Measurements from ENCODE around the gene ANTXR1. TPM values are rescaled to one million over a fixed set of nuclear protein-coding genes. Genes with fewer than 3 reads are reported as not detected.

Gene ANTXR1
- total RNA-seq, 2 donors from 2014 or later = 0.40 TPM; not detected in 1

DNA sequence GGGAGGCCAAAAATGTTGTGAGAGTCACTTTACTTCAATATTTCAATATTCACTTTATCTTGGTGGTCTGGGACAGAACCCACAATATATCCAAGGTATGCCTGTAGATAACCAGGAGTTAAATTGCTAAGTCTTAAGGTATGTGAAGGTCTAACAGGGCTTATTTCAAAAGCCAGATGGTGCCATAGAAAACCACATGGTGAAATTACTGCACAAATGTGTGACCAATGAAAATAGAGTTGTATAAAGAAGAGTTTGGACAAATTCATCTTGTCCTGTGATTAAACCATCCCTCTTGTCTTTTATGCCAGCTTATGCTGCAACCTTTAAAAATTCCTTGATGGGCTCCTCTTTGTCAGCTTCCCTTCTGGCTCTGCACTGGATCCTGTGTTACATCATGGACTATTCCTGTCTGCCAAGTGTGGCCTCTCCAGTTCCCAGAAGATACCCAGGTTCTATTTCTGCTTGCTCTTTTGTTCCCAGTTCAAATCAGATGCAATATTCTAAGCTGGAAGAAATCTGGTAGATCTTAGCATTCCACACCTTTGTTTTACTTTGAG is 46.8 kb downstream of the ANTXR1 start:
- DNase-seq (ENCODE audit: low spot score) (no peak), ATAC-seq (no peak)
- H3K9me3 Mint-ChIP-seq = peaks cover 2% of the 10 kb centered on the region
- H3K27ac Mint-ChIP-seq = no peak overlapping the region
- no peak overlapping the region for H3K4me3 Mint-ChIP-seq
- H3K27me3 Mint-ChIP-seq = peaks cover 48 to 80% of the 10 kb centered on the region in 2 donors
- H3K36me3 Mint-ChIP-seq = no peaks in the 10 kb centered on the region
- peaks cover under 1 to 1% of the 10 kb centered on the region in 2 donors for H3K4me1 Mint-ChIP-seq (ENCODE audit: low read depth in 2 of 2)

DNA sequence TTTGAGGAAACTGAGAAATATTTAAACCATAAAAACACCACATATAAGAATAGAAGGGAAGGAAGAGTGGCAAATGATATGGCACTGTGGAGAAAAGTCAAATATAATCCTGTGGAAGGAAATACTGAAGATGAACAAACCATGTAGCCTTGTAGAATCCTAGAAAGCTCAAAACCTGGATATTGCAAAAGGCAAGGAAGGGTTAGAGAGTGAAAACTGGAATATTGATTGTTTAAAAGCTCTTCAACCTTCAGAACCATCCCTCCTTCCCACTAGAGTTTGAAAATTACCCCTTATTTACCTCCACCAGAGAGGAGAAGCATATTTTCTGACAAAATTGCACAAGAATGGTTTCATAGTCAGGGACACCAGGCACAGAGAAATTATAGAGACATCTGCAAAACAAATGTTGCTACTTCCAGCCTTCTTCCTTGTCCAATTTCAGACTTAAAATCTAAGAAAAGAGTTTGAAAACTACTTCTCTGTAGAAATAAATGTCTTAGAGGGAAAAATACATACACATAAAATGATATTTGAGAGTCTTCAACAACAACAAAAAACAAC is 48.0 kb downstream of the ANTXR1 start:
- Mint-ChIP-seq H3K36me3 (no peaks in the 10 kb centered on the region), H3K27ac (no peak overlapping the region), H3K4me1 (ENCODE audit: low read depth in 2 of 2) (no peaks in the 10 kb centered on the region), H3K4me3 (no peak overlapping the region), H3K27me3 (peaks cover 48 to 82% of the 10 kb centered on the region in 2 donors), H3K9me3 (peaks cover 2% of the 10 kb centered on the region)
- ATAC-seq (no peak), DNase-seq (ENCODE audit: low spot score) (no peak)

DNA sequence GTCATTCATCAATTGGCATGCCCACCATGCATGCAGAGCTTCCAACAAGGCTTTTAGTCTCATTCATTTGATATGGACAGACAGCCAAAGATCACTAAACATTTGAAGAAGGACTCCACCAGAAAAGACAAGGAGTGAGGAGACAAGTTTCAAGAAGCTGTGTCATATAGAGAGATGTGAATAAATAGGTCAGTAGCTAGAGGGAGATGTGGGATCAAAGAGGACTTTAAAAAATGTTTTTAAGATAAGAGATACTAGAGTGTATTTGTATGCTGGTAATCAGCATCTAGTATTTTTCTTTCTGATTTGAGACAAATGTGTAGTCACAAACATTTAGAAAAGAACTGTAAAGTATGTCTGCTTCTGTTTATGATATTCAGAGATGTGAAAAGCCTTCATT is 48.5 kb downstream of the ANTXR1 start:
- no peak overlapping the region for H3K27ac Mint-ChIP-seq
- peaks cover 2% of the 10 kb centered on the region for H3K9me3 Mint-ChIP-seq
- no peak overlapping the region for H3K4me3 Mint-ChIP-seq
- no peaks in the 10 kb centered on the region for H3K36me3 Mint-ChIP-seq
- H3K4me1 Mint-ChIP-seq (ENCODE audit: low read depth in 2 of 2) = no peaks in the 10 kb centered on the region
- DNase-seq (ENCODE audit: low spot score) = no peak
- ATAC-seq = no peak
- H3K27me3 Mint-ChIP-seq = peaks cover 48 to 80% of the 10 kb centered on the region in 2 donors

DNA sequence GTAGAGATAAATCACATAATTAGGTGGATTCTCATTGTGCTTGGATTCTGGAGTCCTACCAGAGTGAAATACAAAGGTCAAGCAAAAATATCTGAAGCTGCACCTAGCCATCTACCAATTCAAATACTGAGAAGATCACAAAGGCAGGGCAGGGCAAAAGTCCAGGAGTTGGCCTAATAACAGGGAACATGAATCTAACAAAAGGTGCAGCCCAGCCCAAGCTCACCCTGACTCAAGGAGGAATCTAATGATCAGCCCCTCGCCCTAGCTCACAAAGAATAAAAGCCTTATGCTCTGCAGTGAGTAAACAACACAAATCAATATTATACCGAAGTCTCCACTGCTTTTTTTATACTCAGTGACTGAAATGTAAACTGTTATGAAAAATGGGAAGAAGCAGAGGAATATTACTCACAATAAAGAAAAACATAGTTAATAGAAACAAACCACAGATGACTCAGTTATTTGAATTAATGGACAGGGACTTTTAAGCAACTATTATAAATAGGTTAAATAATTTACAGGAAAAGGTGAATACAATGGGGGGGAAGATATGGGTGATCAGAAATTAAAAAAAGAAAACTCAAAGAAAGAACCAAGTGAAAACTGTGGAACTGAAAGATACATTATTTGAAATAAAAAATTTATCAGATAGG is 49.5 kb downstream of the ANTXR1 start:
- Mint-ChIP-seq H3K9me3 (peaks cover 2% of the 10 kb centered on the region), H3K27ac (no peak overlapping the region), H3K4me3 (no peak overlapping the region), H3K27me3 (peaks cover 51 to 85% of the 10 kb centered on the region in 2 donors), H3K36me3 (no peaks in the 10 kb centered on the region), H3K4me1 (ENCODE audit: low read depth in 2 of 2) (no peaks in the 10 kb centered on the region)
- ATAC-seq (no peak), DNase-seq (ENCODE audit: low spot score) (no peak)

DNA sequence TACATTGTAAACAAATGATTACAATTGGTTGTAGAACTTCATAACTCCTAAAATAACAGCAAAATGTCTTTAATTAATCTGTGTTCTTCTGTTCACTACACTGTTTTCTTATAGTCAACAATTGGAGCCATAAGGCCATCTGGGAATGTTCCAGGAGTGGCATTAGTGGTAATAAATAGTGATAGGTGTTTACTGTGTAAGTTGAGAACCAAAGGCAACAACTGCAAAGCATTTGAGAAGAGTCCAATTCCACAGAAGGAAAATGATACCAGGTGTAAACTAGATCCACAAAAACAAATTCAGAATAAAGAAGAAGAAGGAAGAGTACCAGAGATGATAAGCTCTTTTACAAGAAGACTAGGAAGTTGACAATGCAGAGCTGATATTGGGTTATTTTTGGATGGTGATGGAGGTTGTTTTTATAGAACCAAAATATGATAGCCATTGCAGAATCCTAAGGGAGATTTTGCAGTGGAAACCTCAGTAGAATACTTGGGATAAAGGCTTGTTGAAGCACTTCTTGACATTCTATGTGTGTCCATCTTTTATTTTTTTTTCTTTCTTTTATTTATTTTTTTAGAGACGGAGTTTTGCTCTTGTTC is 52.9 kb downstream of the ANTXR1 start:
- Mint-ChIP-seq H3K4me1 (ENCODE audit: low read depth in 2 of 2) (no peaks in the 10 kb centered on the region), H3K9me3 (no peaks in the 10 kb centered on the region), H3K36me3 (no peaks in the 10 kb centered on the region), H3K4me3 (no peak overlapping the region), H3K27me3 (peaks cover 40 to 67% of the 10 kb centered on the region in 2 donors), H3K27ac (no peak overlapping the region)
- ATAC-seq (no peak), DNase-seq (ENCODE audit: low spot score) (no peak)

DNA sequence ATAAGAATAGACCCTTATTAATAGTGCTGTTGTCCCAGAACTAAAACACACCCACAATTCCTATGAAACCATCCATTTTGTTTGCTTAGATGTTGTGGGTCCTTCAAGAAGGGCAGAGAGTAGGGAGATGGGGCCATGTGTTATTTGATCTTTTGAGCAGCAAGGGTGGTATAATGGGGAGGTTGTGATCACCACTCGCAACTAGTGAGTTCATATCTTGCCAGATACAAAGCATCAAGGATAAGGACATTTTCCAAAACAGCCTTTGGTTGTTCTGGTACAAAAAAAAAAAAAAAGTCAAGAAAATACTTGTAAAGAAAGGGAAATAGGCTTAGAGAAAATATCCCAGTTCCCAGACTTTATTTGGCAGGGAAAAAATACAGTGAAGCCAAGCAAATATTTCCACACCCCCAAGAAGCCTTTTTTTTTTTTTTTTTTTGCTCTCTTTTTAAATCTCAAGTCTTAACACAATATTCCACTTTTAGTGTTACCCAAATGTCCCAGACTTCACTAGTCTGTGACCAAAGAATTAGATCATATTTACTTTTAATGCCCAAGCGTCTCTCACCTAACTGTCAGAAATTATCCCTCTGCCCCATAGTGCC is 54.1 kb downstream of the ANTXR1 start:
- DNase-seq (ENCODE audit: low spot score) = no peak
- H3K36me3 Mint-ChIP-seq = no peaks in the 10 kb centered on the region
- no peak overlapping the region for H3K27ac Mint-ChIP-seq
- H3K27me3 Mint-ChIP-seq = peaks cover 30 to 59% of the 10 kb centered on the region in 2 donors
- H3K9me3 Mint-ChIP-seq = no peaks in the 10 kb centered on the region
- ATAC-seq = no peak
- H3K4me1 Mint-ChIP-seq (ENCODE audit: low read depth in 2 of 2) = no peaks in the 10 kb centered on the region
- no peak overlapping the region for H3K4me3 Mint-ChIP-seq

DNA sequence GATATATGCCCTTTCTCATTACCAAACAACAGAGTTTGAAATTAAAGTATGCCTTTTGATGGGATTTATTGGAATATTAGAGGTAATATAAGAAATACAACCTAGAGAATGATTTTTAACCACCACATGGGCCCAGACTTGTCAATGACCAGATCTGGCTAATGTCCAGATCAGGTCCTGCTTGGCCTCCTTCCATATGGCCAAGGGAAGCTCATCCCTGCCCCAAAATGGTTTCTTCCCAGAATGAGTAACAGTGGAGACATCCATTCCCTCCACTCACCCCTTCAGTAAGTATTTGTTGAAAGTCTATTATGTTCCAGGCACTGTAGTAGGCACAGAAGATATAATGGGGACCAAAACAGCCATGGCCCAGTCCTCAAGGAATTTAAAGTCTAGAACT is 54.9 kb downstream of the ANTXR1 start:
- ATAC-seq = no peak
- H3K4me1 Mint-ChIP-seq (ENCODE audit: low read depth in 2 of 2) = no peaks in the 10 kb centered on the region
- no peak overlapping the region for H3K27ac Mint-ChIP-seq
- peaks cover 24 to 51% of the 10 kb centered on the region in 2 donors for H3K27me3 Mint-ChIP-seq
- no peak for DNase-seq (ENCODE audit: low spot score)
- H3K36me3 Mint-ChIP-seq = no peaks in the 10 kb centered on the region
- no peak overlapping the region for H3K4me3 Mint-ChIP-seq
- no peaks in the 10 kb centered on the region for H3K9me3 Mint-ChIP-seq

DNA sequence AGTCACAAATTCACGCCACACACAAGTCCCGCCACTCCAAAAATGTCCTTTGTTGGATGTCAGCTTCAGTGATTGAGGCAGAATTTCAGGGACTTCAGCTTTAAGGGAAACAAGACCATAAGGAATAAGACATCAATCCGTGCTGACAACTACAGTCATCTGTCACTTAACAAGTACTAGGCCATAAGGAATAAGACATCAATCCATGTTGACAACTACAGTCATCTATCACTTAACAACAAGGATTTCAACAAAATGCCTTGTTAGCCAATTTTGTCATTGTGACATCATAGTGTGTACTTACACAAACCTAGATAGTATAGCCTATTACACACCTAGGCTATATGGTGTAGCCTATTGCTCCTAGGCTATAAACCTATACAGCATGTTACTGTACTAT is 58.0 kb downstream of the ANTXR1 start:
- no peak for DNase-seq (ENCODE audit: low spot score)
- Mint-ChIP-seq H3K36me3 (no peaks in the 10 kb centered on the region), H3K4me3 (no peak overlapping the region), H3K27me3 (peaks cover 25 to 34% of the 10 kb centered on the region in 2 donors), H3K9me3 (no peaks in the 10 kb centered on the region), H3K27ac (no peak overlapping the region), H3K4me1 (ENCODE audit: low read depth in 2 of 2) (no peaks in the 10 kb centered on the region)
- no peak for ATAC-seq

DNA sequence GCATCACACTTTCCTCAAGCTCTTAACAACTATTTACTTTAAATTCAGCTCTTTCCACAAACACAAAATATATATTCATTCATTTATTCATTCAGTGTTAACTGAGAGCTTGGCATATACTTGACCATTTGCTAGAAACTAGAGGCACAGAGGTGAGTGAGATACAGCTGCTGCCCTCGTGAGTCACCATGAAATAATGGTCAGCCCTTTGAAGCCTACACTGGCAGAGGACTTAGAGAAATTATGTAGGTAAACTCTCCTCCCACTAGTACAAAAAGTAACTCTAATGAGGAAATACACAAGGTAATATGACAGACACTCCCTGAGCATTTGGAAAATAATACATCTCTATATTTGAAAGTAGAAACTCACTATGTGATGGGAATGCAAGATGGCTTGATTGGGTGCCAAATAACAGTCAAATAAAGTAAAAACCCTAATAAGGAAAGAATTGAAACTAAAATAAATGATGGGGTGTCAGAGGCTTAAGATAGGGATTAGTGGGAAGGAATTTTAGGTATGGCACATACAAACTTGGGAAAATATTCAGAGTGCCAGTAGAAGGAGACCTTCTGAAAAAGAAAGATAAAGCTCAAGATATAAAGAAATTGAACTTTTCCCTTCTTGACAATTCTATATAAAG is 61.1 kb downstream of the ANTXR1 start:
- Mint-ChIP-seq H3K9me3 (no peaks in the 10 kb centered on the region), H3K27me3 (peaks cover 25 to 33% of the 10 kb centered on the region in 2 donors), H3K4me3 (no peak overlapping the region), H3K4me1 (ENCODE audit: low read depth in 2 of 2) (no peaks in the 10 kb centered on the region), H3K36me3 (no peaks in the 10 kb centered on the region), H3K27ac (no peak overlapping the region)
- no peak for ATAC-seq
- DNase-seq (ENCODE audit: low spot score) = no peak

DNA sequence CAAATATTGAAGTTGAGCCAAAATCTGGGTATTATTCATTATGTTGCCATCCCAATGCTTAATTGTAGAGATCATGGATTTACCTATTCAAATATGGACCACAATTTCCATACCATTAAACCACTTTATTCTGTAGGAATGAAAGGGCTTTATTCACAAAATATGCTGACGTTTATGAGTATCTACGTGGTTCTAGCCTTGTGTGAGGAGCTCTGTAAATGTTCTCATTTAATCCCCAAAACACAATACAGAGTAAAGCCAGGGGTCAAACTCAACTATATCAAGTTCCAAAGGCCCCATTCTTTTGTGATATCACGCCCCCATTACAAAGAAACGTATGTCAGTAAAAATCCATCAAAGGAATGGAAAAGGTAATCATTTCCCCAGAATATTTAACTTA is 61.9 kb downstream of the ANTXR1 start:
- DNase-seq (ENCODE audit: low spot score) (no peak), ATAC-seq (no peak)
- Mint-ChIP-seq H3K4me3 (no peak overlapping the region), H3K27me3 (peaks cover 29 to 42% of the 10 kb centered on the region in 2 donors), H3K4me1 (ENCODE audit: low read depth in 2 of 2) (no peaks in the 10 kb centered on the region), H3K27ac (no peak overlapping the region), H3K9me3 (no peaks in the 10 kb centered on the region), H3K36me3 (no peaks in the 10 kb centered on the region)

DNA sequence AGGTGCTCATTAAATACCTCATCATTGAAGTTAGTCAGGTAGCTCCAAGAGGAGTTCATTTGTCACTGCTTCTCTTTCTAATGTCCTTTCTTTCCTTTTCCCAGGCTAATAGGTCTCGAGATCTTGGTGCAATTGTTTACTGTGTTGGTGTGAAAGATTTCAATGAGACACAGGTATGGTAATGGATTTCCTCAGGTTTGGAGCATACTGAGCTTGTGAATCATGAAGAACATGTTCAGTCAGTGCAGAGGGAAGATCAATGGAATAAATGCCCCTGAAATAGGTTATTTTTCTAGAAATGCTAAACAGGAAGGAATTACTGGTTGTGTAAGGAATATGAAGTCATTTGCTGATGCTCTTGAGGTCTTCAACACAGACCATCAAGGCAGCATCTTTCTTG is 62.5 kb downstream of the ANTXR1 start:
- Mint-ChIP-seq H3K36me3 (no peaks in the 10 kb centered on the region), H3K9me3 (no peaks in the 10 kb centered on the region), H3K27ac (no peak overlapping the region), H3K4me3 (no peak overlapping the region), H3K27me3 (peaks cover 25 to 45% of the 10 kb centered on the region in 2 donors), H3K4me1 (ENCODE audit: low read depth in 2 of 2) (no peaks in the 10 kb centered on the region)
- ATAC-seq (no peak), DNase-seq (ENCODE audit: low spot score) (no peak)

DNA sequence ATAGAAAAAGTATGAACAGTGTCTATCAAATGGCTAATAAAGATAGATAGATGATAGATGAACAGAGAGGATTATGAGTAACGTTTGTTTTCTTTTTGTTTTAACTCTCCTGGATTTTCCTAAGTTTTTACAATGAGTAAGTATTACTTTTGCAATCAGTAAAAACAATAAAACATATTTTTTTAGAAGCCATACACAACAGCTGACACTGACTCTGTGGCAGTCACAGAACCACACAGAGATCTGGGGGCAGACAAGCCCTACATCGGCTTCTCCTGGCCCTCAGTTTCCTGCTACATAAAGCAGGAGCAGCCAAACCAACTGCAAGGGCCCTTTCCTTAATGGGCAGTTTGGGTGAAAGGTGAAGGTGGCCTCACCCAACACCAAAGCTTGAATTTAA is 63.6 kb downstream of the ANTXR1 start:
- Mint-ChIP-seq H3K36me3 (no peaks in the 10 kb centered on the region), H3K9me3 (no peaks in the 10 kb centered on the region), H3K4me3 (no peak overlapping the region), H3K27me3 (peaks cover 25 to 46% of the 10 kb centered on the region in 2 donors), H3K27ac (no peak overlapping the region), H3K4me1 (ENCODE audit: low read depth in 2 of 2) (no peaks in the 10 kb centered on the region)
- DNase-seq (ENCODE audit: low spot score) = no peak
- ATAC-seq = no peak

DNA sequence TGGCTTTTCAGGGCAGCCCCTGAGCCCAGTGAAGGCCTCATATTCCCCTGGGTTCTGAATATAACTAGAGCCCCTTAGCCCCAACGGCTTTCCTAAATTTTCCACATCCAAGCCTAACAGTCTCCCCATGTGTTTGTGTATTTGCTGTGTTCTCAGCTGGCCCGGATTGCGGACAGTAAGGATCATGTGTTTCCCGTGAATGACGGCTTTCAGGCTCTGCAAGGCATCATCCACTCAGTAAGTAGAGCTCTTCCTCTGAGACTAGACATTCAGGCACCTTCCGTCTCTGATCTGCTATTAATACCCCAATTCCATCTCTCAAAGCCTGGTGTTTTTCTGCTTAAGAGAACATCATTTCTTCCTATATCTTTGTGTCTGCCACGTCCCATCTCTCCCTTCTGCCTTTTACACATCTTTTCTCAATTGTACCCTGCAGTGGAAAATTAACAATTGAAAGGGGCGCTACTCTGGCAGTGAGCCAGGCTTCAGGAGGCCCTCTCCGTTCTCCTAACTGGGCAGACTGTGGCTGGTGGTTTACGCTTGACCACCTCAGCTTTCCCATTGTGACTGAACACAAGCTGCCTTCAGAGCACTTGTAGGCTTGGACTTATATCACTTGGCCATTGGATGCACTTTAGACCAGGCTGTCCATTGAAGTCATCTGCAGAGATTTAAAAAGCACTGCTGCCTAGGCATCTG is 64.4 kb downstream of the ANTXR1 start:
- no peak overlapping the region for H3K4me3 Mint-ChIP-seq
- peak in 1 of 2 donors; percentile 20 for ATAC-seq
- no peaks in the 10 kb centered on the region for H3K9me3 Mint-ChIP-seq
- no peak for DNase-seq (ENCODE audit: low spot score)
- H3K27ac Mint-ChIP-seq = no peak overlapping the region
- peaks cover 28 to 46% of the 10 kb centered on the region in 2 donors for H3K27me3 Mint-ChIP-seq
- H3K36me3 Mint-ChIP-seq = no peaks in the 10 kb centered on the region
- peaks cover 0 to 7% of the 10 kb centered on the region in 2 donors for H3K4me1 Mint-ChIP-seq (ENCODE audit: low read depth in 2 of 2)
